Panc1 (cell line): ENCODE measurements around the gene PAX5. TPM values are rescaled to one million over a fixed set of nuclear protein-coding genes. Genes with fewer than 3 reads are reported as not detected.

Experiments used
- ATAC-seq: fragments of 200-7000 bp; cut with Tn5 transposase; 2 replicates; pipeline ENCODE4 v1.9.1; 2020; ENCODE audit warnings: mild to moderate bottlenecking, moderate library complexity
- BruUV-seq: library from RNA; stranded (reverse); fragments of 400-500 nt; replicated peaks from 2 replicates; lab custom pipeline; 2021; lab: Mats Ljungman, UMichigan
- CTCF ChIA-PET: fragments of 300-600 bp; sonication (Branson Sonifier 250); formaldehyde crosslinking; loops from one replicate; lab custom pipeline; 2022; ENCODE audit warnings: antibody characterized with exemption; lab: Charles Lee
- POLR2A ChIA-PET: fragments of 300-600 bp; sonication (Branson Sonifier 250); formaldehyde crosslinking; loops from one replicate; lab custom pipeline; 2022; ENCODE audit warnings: antibody characterized with exemption; lab: Charles Lee
- DNase-seq: peaks from one replicate; pipeline ENCODE4 v3.0.0-alpha.2; 2010; ENCODE audit warnings: low read depth, low spot score
- H3K27ac ChIP-seq: 2 replicates; pipeline ENCODE4 v1.5.1; 2011; ENCODE audit warnings: mild to moderate bottlenecking, low read length, inconsistent platforms
- H3K27me3 ChIP-seq: fragments of 200-500 bp; sonication (Bioruptor generic); 2 replicates; pipeline ENCODE4 v1.6.0; 2014; ENCODE audit warnings: low read length, inconsistent platforms; ENCODE audit not compliant: control insufficient read depth, insufficient read depth
- H3K36me3 ChIP-seq: fragments of 200-500 bp; sonication (Bioruptor generic); 2 replicates; pipeline ENCODE4 v1.5.1; 2014; ENCODE audit warnings: inconsistent platforms, mild to moderate bottlenecking, low read length, moderate library complexity; ENCODE audit not compliant: control insufficient read depth, insufficient read depth
- H3K4me1 ChIP-seq: 2 replicates; pipeline ENCODE4 v1.5.1; 2011; ENCODE audit warnings: inconsistent platforms, mild to moderate bottlenecking, low read length, moderate library complexity; ENCODE audit not compliant: control insufficient read depth, insufficient read depth
- H3K4me3 ChIP-seq, 2 experiments: 2 replicates each; pipeline ENCODE4 v1.5.1; 2011 to 2012; ENCODE audit warnings: low read depth in 2 of 2, low read length in 2 of 2, mild to moderate bottlenecking in 2 of 2, inconsistent platforms in 1 of 2, moderate library complexity in 1 of 2
- H3K9me3 ChIP-seq: fragments of 200-500 bp; sonication (Bioruptor generic); 2 replicates; pipeline ENCODE4 v1.5.1; 2014; ENCODE audit warnings: low read depth, mild to moderate bottlenecking, inconsistent platforms, low read length, moderate library complexity; ENCODE audit not compliant: control insufficient read depth, insufficient read depth
- SIN3A ChIP-seq: IDR thresholded peaks from 2 replicates; pipeline ENCODE4 v1.6.1; 2012; ENCODE audit warnings: low read depth, mild to moderate bottlenecking, low read length, moderate library complexity, borderline replicate concordance; ENCODE audit not compliant: insufficient read depth
- TCF7L2 ChIP-seq: IDR thresholded peaks from 2 replicates; pipeline ENCODE4 v1.6.1; 2011; ENCODE audit warnings: mild to moderate bottlenecking, low read depth, low read length, inconsistent platforms
- in situ Hi-C: cut with HindIII; loops from 2 replicates; pipeline ENCODE4 v1.10.0; 2016; ENCODE audit warnings: low sequenced_read_pairs, low pct_unique_long_range_greater_than_20kb
- intact Hi-C: fragments of 100-400 bp; cut with micrococcal nuclease; formaldehyde crosslinking; loops from one replicate; pipeline ENCODE4 v1.10.0; 2022; ENCODE audit not compliant: unreplicated experiment
- total RNA-seq: library from RNA; stranded (reverse); gene quantifications from one replicate; pipeline ENCODE4 v1.2.1, GENCODE V29; 2021; ENCODE audit not compliant: unreplicated experiment
- TF ChIP-seq, protein P1 (sequence below): fragments of 450-650 bp; IDR thresholded peaks from 2 replicates; pipeline ENCODE4 v1.5.1; 2017; ENCODE audit warnings: mild to moderate bottlenecking
- TF ChIP-seq, protein P2 (sequence below), 2 experiments: IDR thresholded peaks; 2 replicates each; pipeline ENCODE4 v1.6.1; 2011 to 2012; ENCODE audit warnings: low read depth in 2 of 2, control low read depth in 1 of 2, low read length in 1 of 2, mild to moderate bottlenecking in 1 of 2, moderate library complexity in 1 of 2; ENCODE audit not compliant: insufficient read depth in 1 of 2

The PAX5 gene
- total RNA-seq, 1 experiment from 2014 or later: 0.39 TPM

DNA sequence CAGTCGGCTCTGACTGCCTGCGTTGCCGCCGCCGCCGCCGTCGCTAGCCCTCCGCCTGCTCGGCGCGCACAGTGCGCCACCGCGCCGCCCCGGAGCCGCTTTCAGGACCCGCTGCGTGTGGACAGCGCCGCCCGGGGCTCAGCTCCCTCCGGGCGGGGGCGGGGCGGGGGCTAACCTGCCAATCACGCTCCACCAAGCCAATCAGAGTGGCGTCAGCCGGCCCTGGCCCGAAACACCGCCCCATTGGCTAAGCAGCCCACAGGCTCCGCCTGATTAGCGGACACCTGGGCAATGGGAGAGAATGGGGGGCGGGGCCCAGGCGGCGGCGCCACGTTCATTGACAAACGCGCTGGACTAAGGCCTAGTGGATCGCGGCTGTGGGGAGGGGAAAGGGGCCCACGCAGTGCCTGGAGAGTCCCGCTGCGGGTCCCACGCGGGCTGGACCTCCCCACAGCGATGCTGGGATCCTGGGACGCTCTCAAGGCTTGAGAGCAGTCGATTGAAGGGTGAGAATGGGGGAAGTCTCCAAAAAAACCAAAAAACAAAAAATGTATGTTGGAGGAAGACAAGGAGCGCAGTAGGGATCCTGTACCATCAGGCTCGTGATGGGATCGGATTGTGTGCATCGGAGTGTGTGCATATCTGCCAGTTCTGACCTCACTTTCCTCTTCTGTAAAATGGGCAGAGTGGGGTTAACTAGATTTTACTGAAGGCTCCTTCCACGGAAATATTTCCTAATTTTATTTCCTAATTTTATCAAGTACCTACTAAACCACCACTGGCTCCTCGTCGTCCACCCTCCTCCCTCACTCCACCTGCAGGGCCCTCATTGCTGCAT lies 6.3 kb downstream of the PAX5 start:
- intact Hi-C loops (no loop called here), in situ Hi-C loops (no loop called here)
- BruUV-seq: no TSS peak
- Histone ChIP-seq H3K36me3 (no peaks in the 10 kb centered on the region), H3K4me3 (peak overlapping the region; percentile 43 to 54), H3K9me3 (no peaks in the 10 kb centered on the region), H3K27ac (no peak overlapping the region), H3K27me3 (peaks cover 62% of the 10 kb centered on the region), H3K4me1 (peaks cover 28% of the 10 kb centered on the region)
- ChIA-PET CTCF (interaction anchor here (0.6 to 0.7 kb wide), 7 partner anchors 112 to 379 kb away, joined by 3 to 12 read pairs (median 3); no protein-coding TSS in a partner anchor), POLR2A (interaction anchor here (0.6 kb wide), 4 partner anchors 53 to 866 kb away, joined by 4 to 8 read pairs (median 6); no protein-coding TSS in a partner anchor)
- DNase-seq: peak; percentile 65
- ATAC-seq: peak; percentile 97
- TF ChIP-seq, protein P1, sequence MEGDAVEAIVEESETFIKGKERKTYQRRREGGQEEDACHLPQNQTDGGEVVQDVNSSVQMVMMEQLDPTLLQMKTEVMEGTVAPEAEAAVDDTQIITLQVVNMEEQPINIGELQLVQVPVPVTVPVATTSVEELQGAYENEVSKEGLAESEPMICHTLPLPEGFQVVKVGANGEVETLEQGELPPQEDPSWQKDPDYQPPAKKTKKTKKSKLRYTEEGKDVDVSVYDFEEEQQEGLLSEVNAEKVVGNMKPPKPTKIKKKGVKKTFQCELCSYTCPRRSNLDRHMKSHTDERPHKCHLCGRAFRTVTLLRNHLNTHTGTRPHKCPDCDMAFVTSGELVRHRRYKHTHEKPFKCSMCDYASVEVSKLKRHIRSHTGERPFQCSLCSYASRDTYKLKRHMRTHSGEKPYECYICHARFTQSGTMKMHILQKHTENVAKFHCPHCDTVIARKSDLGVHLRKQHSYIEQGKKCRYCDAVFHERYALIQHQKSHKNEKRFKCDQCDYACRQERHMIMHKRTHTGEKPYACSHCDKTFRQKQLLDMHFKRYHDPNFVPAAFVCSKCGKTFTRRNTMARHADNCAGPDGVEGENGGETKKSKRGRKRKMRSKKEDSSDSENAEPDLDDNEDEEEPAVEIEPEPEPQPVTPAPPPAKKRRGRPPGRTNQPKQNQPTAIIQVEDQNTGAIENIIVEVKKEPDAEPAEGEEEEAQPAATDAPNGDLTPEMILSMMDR: no peak
- TF ChIP-seq, protein P2, sequence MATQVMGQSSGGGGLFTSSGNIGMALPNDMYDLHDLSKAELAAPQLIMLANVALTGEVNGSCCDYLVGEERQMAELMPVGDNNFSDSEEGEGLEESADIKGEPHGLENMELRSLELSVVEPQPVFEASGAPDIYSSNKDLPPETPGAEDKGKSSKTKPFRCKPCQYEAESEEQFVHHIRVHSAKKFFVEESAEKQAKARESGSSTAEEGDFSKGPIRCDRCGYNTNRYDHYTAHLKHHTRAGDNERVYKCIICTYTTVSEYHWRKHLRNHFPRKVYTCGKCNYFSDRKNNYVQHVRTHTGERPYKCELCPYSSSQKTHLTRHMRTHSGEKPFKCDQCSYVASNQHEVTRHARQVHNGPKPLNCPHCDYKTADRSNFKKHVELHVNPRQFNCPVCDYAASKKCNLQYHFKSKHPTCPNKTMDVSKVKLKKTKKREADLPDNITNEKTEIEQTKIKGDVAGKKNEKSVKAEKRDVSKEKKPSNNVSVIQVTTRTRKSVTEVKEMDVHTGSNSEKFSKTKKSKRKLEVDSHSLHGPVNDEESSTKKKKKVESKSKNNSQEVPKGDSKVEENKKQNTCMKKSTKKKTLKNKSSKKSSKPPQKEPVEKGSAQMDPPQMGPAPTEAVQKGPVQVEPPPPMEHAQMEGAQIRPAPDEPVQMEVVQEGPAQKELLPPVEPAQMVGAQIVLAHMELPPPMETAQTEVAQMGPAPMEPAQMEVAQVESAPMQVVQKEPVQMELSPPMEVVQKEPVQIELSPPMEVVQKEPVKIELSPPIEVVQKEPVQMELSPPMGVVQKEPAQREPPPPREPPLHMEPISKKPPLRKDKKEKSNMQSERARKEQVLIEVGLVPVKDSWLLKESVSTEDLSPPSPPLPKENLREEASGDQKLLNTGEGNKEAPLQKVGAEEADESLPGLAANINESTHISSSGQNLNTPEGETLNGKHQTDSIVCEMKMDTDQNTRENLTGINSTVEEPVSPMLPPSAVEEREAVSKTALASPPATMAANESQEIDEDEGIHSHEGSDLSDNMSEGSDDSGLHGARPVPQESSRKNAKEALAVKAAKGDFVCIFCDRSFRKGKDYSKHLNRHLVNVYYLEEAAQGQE (IDR thresholded peaks at IDR 0.05; ENCODE audit: insufficient read depth in 1 of 2, low read depth in 2 of 2, low read length in 1 of 2): peak in 1 of 2 experiments; percentile 99; a peak in 2 of 4 replicates
- TF ChIP-seq TCF7L2 (0 out of 2 replicates have a peak, but pooled peaks have one; percentile 22), SIN3A (peak; percentile 97)

DNA sequence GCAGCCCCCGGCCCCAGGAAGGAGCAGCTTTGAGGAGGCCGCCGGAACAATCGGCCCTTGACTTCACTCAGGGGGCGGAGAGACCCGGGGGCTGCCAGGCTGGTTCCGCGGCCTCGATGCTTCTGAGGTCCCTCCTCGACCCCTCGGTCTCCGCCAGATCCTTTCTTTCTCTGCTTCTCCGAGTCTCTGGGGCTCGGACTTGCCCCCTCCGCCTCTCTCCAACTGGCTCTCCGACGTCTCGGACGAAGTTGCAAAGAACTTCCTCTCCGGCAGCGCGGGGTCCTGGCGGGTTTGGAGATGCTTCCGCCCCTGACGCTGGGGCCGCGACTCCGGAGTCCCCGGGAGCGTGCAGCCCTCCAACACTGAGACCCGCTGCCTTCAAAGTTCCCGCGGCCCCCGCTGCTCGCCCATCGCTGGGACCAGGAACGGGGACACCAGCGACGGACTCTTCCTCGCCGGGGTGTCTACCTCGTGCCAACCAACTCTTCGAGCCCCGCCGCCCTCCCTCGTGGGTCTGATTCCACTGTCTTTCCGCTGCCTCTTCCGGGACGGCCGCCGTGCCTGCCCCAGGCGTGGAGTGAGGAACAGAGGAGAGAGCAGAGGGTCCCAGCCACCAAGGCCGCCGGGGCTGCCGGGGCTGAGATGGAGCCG lies 7.0 kb downstream of the PAX5 start:
- BruUV-seq: no TSS peak
- Histone ChIP-seq H3K4me3 (peak overlapping the region; percentile 43 to 54), H3K36me3 (no peaks in the 10 kb centered on the region), H3K27ac (no peak overlapping the region), H3K4me1 (peaks cover 28% of the 10 kb centered on the region), H3K27me3 (peaks cover 67% of the 10 kb centered on the region), H3K9me3 (no peaks in the 10 kb centered on the region)
- ATAC-seq (no peak), DNase-seq (no peak)
- CTCF ChIA-PET: interaction anchor here (0.6 to 0.7 kb wide), 6 partner anchors 113 to 372 kb away, joined by 3 to 12 read pairs (median 3); no protein-coding TSS in a partner anchor
- TF ChIP-seq, protein P1: no peak
- TF ChIP-seq SIN3A (no peak), TCF7L2 (0 out of 2 replicates have a peak, but pooled peaks have one; percentile 5)
- TF ChIP-seq, protein P2 (IDR thresholded peaks at IDR 0.05; ENCODE audit: insufficient read depth in 1 of 2, low read depth in 2 of 2, low read length in 1 of 2): 0 out of 4 replicates have a peak, but pooled peaks of 1 of the 2 experiments have one; percentile 53
- POLR2A ChIA-PET: interaction anchor here (0.6 kb wide), 6 partner anchors 54 to 866 kb away, joined by 3 to 8 read pairs (median 4); no protein-coding TSS in a partner anchor
- intact Hi-C loops (no loop called here), in situ Hi-C loops (no loop called here)
